Measurements from ENCODE around the gene MAGI2. TPM values are rescaled to one million over a fixed set of nuclear protein-coding genes. Genes with fewer than 3 reads are reported as not detected.

The MAGI2 gene
- total RNA-seq, 2 experiments from 2014 or later, result 0.08 to 0.13 TPM

DNA sequence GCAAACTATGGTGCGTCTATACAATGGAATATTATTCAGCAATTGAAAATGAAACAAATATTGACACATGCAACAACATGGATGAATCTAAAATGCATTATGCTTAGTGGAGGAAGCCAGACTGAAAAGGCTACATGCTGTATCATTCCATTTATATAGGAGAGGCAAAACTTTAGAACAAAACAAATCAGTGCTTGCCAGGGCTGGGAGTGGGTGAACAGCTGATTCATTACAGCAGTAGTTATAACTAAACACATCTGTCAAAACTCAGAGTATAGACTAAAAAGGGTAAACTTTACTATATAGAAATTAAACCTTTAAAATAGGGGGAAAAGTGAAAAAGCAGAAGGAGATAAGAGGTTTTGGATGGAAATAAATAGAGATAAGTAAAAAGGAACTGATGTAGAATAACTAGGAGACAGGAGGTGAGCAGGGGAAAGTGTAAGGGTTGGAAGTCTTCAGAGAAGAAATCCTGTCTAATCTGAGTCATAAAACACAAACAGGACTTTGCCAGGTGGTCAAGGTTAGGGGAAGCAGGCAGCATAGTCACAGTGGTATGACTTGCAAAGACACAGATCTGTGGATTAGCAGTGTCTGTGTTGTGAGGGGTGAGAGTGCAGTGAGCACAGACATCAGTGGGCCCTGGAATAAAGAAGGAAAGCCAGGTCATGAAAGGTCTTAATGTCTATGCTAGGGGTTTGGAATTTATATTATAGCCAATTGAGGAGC lies 1305.1 kb downstream of the MAGI2 start:
- no peaks in the 10 kb centered on the region for H3K9me3 Mint-ChIP-seq
- ChIA-PET CTCF (no interaction called here), POLR2A (no interaction called here)
- H3K36me3 Mint-ChIP-seq (ENCODE audit: low read depth), result no peaks in the 10 kb centered on the region
- H3K27ac Mint-ChIP-seq, result no peak overlapping the region
- H3K4me3 Mint-ChIP-seq, result no peak overlapping the region
- H3K27me3 Mint-ChIP-seq, result peaks cover 2% of the 10 kb centered on the region
- no peaks in the 10 kb centered on the region for H3K4me1 Mint-ChIP-seq
- no peak for DNase-seq

DNA sequence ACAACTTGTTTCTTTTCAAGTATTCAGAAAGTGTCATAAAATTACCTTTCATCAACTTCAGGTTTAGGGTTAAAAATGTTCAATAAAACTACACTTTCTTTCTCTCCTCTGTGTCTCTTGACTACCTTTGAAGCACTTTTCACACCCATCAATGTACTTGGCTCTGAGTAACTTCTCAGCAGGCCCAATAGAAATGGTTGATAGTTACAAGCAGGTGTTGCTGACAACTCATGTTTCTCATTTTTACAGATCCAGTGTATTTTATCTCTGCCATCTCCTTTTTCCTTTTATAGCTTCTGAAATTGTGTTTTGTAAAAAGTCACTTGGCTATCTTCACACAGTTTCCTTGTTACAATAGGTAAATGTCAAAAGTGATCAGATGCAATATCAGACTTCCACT lies 1306.9 kb downstream of the MAGI2 start:
- Mint-ChIP-seq H3K4me1 (no peaks in the 10 kb centered on the region), H3K27me3 (peaks cover 2% of the 10 kb centered on the region), H3K27ac (no peak overlapping the region), H3K36me3 (ENCODE audit: low read depth) (no peaks in the 10 kb centered on the region), H3K4me3 (no peak overlapping the region), H3K9me3 (no peaks in the 10 kb centered on the region)
- POLR2A ChIA-PET, result no interaction called here
- CTCF ChIA-PET, result no interaction called here
- no peak for DNase-seq

DNA sequence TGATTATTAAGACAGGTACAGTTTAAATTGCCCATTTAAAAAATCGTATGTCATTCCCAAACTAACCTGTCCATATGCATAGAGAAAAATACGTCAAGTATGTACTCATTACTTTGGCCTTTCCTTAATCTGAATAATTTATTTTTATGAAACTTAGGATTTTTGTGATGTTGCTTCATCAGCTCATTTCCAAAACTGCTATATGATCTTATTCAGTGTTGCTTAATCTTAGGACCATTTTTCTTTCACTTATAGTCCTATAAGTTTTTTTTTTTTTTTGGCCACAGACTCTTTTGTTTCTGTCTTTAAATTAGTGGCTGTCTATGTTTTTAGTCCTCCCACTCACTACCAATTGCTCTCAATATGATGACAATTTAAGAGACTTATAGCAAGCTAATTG lies 1309.8 kb downstream of the MAGI2 start:
- CTCF ChIA-PET, result no interaction called here
- POLR2A ChIA-PET, result no interaction called here

DNA sequence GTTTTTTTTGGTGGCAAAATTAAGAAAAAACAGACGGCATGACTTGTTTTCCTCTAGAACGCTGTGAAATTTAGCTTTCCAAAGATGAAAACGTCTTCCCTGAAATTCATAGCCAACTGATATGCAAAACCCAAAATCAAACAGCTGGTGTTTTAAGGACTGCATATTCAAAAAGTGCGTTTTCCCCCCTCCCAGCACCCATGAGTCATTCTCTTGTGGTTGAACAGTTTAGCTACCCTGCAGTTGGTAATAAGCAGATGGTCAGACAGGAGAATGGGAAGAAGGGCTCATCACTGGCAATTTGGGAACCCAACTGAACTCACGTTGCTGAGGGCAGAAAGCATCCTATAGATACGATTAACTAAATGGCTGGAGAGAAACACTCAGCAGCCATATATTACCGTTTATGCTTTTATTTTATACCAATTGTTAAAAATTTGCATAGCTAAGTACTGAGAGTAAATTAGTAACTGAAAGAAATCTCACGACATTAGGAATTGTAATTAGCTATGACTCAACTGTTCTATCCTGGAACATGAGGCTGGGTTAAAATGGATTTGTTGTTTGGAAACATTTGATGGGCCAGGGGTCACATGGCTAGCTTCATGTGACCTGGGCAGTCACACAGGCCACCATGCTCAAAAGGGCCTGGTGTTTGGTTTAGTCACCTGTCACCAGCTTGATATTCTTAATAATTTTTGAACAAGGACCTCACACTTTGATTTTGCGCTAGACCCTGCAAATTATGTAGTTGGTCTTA lies 1311.8 kb downstream of the MAGI2 start:
- ChIA-PET POLR2A (no interaction called here), CTCF (no interaction called here)
- Mint-ChIP-seq H3K4me3 (no peak overlapping the region), H3K9me3 (no peaks in the 10 kb centered on the region), H3K4me1 (no peaks in the 10 kb centered on the region), H3K36me3 (ENCODE audit: low read depth) (no peaks in the 10 kb centered on the region), H3K27me3 (peaks cover 4% of the 10 kb centered on the region), H3K27ac (no peak overlapping the region)
- no peak for DNase-seq

More for the DNA sequence above, 1309.8 kb downstream of the MAGI2 start:
- no peak overlapping the region for H3K27ac Mint-ChIP-seq
- no peaks in the 10 kb centered on the region for H3K9me3 Mint-ChIP-seq
- H3K4me1 Mint-ChIP-seq, result no peaks in the 10 kb centered on the region
- no peak for DNase-seq
- H3K4me3 Mint-ChIP-seq, result no peak overlapping the region
- no peaks in the 10 kb centered on the region for H3K36me3 Mint-ChIP-seq (ENCODE audit: low read depth)
- peaks cover 4% of the 10 kb centered on the region for H3K27me3 Mint-ChIP-seq

DNA sequence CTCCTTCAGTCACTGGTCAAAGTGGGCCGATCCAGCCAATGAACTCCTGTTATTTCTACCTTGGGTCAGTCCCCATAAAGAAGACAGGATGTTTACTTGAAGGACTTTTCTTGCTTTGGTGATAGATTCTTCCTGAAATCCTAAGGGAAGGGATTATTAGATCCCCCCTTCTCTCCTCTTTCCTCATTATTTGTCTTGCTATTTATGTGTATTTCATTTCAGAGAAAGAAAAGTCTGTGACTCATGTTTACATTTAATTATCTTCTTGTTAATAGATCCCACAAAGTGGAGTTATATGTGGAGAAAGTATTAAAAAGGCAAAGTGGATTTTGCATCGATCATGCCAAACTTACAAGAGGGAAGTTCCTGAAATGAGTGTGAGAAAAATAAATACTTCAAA lies 1313.4 kb downstream of the MAGI2 start:
- Mint-ChIP-seq H3K4me3 (no peak overlapping the region), H3K27ac (no peak overlapping the region), H3K36me3 (ENCODE audit: low read depth) (no peaks in the 10 kb centered on the region), H3K9me3 (no peaks in the 10 kb centered on the region), H3K27me3 (peaks cover 4% of the 10 kb centered on the region), H3K4me1 (no peaks in the 10 kb centered on the region)
- no peak for DNase-seq
- ChIA-PET CTCF (no interaction called here), POLR2A (no interaction called here)

DNA sequence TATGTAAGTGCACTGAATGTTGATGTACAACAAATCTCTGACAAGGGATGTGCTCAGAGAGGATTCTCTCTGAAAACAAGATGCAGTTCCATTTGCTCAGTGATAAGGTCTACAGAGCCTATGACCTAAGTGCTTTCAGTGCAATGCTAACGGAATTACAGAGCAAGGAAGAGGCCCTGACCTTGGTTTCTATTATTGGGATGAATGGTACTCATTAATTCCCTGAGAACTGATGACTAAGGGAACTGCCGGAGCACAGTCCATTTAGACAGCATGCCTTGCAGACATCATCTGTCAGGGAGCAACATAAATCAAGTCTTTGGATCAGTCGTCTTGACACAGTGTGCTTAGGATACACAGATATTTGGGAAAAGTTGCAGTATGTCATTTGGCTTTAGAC lies 1314.1 kb downstream of the MAGI2 start:
- Mint-ChIP-seq H3K4me3 (no peak overlapping the region), H3K4me1 (no peaks in the 10 kb centered on the region), H3K36me3 (ENCODE audit: low read depth) (no peaks in the 10 kb centered on the region), H3K27me3 (peaks cover 3% of the 10 kb centered on the region), H3K9me3 (no peaks in the 10 kb centered on the region), H3K27ac (no peak overlapping the region)
- ChIA-PET CTCF (no interaction called here), POLR2A (no interaction called here)
- no peak for DNase-seq

DNA sequence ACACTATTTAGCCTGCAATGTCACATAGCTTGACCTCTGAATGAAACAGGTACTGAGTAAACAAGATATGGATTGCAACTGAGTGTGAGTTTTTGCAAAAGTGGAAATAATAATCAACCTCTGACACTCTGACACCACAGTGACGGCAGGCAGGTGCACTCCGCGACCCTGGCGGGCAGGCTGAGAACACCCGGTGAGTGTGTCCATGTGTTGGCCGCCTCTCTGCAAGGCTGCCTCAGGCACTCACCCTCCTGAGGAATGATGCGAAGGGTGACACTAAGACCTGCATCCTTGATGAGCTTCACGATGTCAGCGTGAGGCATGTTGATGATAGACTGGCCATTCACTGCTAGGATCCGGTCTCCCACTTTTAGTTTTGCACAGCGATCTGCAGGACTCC lies 1318.7 kb downstream of the MAGI2 start:
- no peak for DNase-seq
- Mint-ChIP-seq H3K4me3 (no peak overlapping the region), H3K36me3 (ENCODE audit: low read depth) (no peaks in the 10 kb centered on the region), H3K9me3 (no peaks in the 10 kb centered on the region), H3K27me3 (peaks cover 3% of the 10 kb centered on the region), H3K27ac (no peak overlapping the region), H3K4me1 (no peaks in the 10 kb centered on the region)
- CTCF ChIA-PET, result no interaction called here
- POLR2A ChIA-PET, result no interaction called here

DNA sequence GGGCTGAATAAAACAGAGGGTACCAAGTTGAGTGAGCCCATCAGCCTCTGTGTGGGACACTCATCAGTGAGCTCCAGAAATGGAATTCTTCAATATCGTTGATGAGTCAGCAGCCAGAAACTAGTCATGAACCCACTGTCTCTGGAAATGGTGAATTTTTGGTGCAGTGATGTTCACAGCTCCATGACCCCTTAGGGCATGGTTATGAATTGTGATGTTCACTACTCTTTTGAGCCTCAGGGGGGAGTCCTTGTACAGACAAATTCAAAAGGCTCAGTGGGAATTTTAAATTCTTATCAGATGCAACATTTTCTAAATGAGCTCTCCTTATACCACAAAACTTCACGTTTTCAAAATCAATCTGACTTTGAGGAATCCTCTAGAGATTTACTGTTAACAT lies 1319.2 kb downstream of the MAGI2 start:
- no peak for DNase-seq
- no peak overlapping the region for H3K27ac Mint-ChIP-seq
- CTCF ChIA-PET, result no interaction called here
- H3K9me3 Mint-ChIP-seq, result no peaks in the 10 kb centered on the region
- no peaks in the 10 kb centered on the region for H3K4me1 Mint-ChIP-seq
- H3K36me3 Mint-ChIP-seq (ENCODE audit: low read depth), result no peaks in the 10 kb centered on the region
- no peak overlapping the region for H3K4me3 Mint-ChIP-seq
- POLR2A ChIA-PET, result no interaction called here
- H3K27me3 Mint-ChIP-seq, result no peaks in the 10 kb centered on the region

DNA sequence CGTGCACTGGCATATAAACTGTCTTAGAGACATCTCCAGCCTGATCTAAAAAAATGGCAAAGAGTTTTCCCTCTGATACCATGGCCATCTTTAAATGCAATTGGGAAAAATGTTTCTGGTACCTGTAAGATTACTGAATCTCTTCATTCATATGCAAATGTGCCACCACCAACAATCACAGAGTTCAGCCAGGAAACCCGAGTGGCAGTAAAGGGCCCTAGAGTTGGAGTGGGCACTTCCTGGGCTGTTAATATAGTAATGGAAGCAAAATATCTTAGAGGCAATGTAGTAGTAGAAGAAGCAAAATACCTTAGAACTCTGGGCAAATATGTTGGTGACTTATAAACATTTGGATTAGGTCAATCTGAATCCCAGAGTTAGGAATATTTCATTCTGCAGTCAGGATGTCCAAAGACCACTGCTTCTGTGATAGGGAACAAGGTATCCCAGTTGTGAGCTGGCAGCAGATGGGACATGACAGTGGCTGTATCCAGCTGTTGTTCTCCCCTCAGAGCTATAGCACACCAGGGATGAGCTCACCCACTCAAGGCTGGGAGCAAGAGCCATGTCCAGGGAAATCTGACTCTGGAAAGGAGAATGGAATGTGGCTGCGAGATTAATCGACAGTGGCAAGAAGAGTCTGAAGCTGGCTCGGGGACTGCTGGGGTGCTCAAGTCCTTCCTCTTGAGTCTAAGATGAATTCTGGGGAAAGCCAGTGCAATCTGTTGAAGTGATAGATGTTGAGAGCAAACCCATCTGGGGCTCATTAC lies 1322.8 kb downstream of the MAGI2 start:
- Mint-ChIP-seq H3K27ac (no peak overlapping the region), H3K4me3 (no peak overlapping the region), H3K4me1 (no peaks in the 10 kb centered on the region), H3K27me3 (peaks cover 3% of the 10 kb centered on the region), H3K36me3 (ENCODE audit: low read depth) (no peaks in the 10 kb centered on the region), H3K9me3 (no peaks in the 10 kb centered on the region)
- ChIA-PET CTCF (no interaction called here), POLR2A (no interaction called here)
- DNase-seq, result no peak

DNA sequence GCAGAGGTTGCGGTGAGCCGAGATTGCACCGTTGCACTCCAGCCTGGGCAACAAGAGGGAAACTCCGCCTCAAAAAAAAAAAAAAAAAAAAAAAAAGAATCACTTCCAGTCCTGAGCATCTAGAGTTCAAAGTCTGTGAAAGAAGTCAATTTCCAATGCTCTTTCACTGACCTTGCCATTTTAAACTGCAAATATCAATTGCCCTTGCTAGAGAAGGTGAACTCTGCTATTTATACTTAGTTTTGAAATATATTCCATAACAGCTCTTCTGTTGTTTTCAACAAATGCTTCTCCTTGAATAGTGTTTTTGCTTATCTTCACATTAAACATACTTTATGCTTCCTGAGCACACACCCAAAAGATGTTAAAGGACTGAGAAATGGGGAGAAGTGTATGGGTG lies 1323.6 kb downstream of the MAGI2 start:
- H3K36me3 Mint-ChIP-seq (ENCODE audit: low read depth), result no peaks in the 10 kb centered on the region

DNA sequence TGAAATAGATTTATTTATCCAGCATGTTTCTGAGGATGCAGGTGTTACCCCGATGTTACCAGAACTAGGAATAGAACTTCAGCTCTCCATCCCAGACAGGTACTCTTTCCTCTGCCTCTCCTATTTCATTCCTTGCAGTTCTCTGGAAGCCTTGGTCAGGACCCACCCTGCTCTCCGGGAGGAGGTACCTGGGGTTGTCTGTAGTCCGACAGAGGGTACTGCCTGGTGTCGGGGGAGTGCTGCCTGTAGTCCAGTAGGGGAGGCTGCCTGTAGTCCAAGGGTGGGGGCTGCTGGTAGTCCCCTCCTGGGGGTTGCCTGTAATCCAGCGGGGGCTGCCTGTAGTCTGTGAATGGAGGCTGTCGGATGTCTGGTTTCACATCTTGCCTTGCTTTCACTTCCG lies 1326.5 kb downstream of the MAGI2 start:
- POLR2A ChIA-PET, result no interaction called here
- Mint-ChIP-seq H3K4me3 (no peak overlapping the region), H3K36me3 (ENCODE audit: low read depth) (no peaks in the 10 kb centered on the region), H3K9me3 (no peaks in the 10 kb centered on the region), H3K27ac (no peak overlapping the region), H3K27me3 (peaks cover 3% of the 10 kb centered on the region), H3K4me1 (no peaks in the 10 kb centered on the region)
- DNase-seq, result no peak
- CTCF ChIA-PET, result no interaction called here

More for the DNA sequence above, 1323.6 kb downstream of the MAGI2 start:
- ChIA-PET CTCF (no interaction called here), POLR2A (no interaction called here)
- no peaks in the 10 kb centered on the region for H3K4me1 Mint-ChIP-seq
- H3K4me3 Mint-ChIP-seq, result no peak overlapping the region
- no peak overlapping the region for H3K27ac Mint-ChIP-seq
- peaks cover 3% of the 10 kb centered on the region for H3K27me3 Mint-ChIP-seq
- H3K9me3 Mint-ChIP-seq, result no peaks in the 10 kb centered on the region
- DNase-seq, result no peak

DNA sequence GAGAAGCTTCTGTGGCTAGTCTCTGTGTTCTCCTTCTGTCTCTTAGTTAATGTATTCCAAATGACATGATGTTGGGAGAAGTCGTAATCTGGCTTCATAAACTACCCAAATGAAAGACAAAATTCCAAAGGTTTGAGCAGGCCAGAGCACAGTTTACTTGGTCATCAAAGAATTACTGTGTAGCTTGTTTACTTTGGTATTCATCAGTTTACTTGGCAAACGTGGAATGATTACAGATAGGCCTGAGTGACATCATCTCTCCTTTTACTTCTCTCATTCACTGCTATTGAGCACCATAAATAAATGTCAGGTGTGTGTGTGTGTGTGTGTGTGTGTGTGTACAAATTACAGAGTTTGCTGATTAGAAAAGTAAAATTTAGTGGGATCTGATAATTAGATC lies 1327.6 kb downstream of the MAGI2 start:
- H3K9me3 Mint-ChIP-seq, result no peaks in the 10 kb centered on the region
- DNase-seq, result no peak
- H3K36me3 Mint-ChIP-seq (ENCODE audit: low read depth), result no peaks in the 10 kb centered on the region
- H3K27ac Mint-ChIP-seq, result no peak overlapping the region
- peaks cover 3% of the 10 kb centered on the region for H3K27me3 Mint-ChIP-seq
- CTCF ChIA-PET, result no interaction called here
- POLR2A ChIA-PET, result no interaction called here
- H3K4me3 Mint-ChIP-seq, result no peak overlapping the region
- H3K4me1 Mint-ChIP-seq, result no peaks in the 10 kb centered on the region

DNA sequence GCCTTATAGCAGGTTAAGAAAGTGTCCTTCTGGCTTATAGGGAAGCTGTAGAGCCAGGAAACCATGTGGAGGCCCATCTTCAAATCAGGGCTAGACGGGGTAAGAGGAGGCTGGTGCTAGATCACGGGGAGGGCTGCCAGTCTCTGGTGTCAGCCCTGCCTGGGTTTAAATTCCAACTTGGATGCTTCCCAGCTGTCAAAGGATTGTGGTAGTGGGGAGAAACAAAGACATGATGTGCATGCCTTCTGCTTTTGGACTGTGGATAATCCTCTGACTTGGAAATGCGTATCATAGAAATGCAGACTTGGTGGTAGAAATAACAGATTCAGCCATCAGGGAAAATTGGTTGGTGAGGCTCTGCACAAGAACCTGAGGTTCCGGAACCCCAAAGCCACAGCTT lies 1329.3 kb downstream of the MAGI2 start:
- H3K4me1 Mint-ChIP-seq, result no peaks in the 10 kb centered on the region
- no peak overlapping the region for H3K4me3 Mint-ChIP-seq
- H3K36me3 Mint-ChIP-seq (ENCODE audit: low read depth), result no peaks in the 10 kb centered on the region
- CTCF ChIA-PET, result no interaction called here
- H3K27me3 Mint-ChIP-seq, result peaks cover 3% of the 10 kb centered on the region
- no peaks in the 10 kb centered on the region for H3K9me3 Mint-ChIP-seq
- no peak for DNase-seq
- POLR2A ChIA-PET, result no interaction called here
- H3K27ac Mint-ChIP-seq, result no peak overlapping the region

DNA sequence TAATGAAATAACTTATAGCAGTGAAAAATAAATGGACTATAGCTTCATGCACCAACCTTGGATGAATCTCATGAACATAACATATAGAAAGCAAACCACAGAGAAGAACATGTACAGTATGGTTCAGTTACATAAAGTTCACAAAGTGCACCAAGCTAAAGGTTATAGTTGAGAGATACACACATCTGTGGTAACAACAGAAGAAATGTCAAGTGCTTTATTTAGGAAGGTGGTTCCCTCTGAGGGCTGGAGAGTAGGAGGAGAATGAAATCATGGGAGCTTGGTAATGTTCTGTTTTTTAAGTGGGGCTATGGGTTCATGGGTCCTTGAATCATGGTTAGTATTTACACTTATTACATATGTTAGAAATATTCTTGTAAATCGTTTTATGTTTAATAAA lies 1331.6 kb downstream of the MAGI2 start:
- Mint-ChIP-seq H3K4me3 (no peak overlapping the region), H3K4me1 (no peaks in the 10 kb centered on the region), H3K27me3 (peaks cover 3% of the 10 kb centered on the region), H3K36me3 (ENCODE audit: low read depth) (no peaks in the 10 kb centered on the region), H3K27ac (no peak overlapping the region), H3K9me3 (no peaks in the 10 kb centered on the region)
- DNase-seq, result no peak
- POLR2A ChIA-PET, result no interaction called here
- CTCF ChIA-PET, result no interaction called here

Data from activated CD4-positive, alpha-beta memory T cell treated with anti-CD3 and anti-CD28 coated beads, Interleukin-2, amount 10 ng/mL, durations not matched to agents 7 days and 5 days (primary cell).